ENCODE results near the gene ZNF76. TPM values are rescaled to one million over a fixed set of nuclear protein-coding genes. Genes with fewer than 3 reads are reported as not detected.

Gene ZNF76
- total RNA-seq, 2 experiments from 2014 or later: 31.0 to 59.5 TPM

- CTCF ChIA-PET (ENCODE audit: unreplicated experiment): no interaction called here
- Histone ChIP-seq H2AFZ (ENCODE audit: low read length) (no peak overlapping the region), H3K36me3 (ENCODE audit: insufficient read depth, low read length) (no peaks in the 10 kb centered on the region), H3K79me2 (ENCODE audit: insufficient read depth, low read depth, low read length) (no peaks in the 10 kb centered on the region), H3K9me3 (ENCODE audit: low read length) (no peaks in the 10 kb centered on the region), H3K27ac (ENCODE audit: low read depth, low read length, poor library complexity, severe bottlenecking) (no peak overlapping the region), H4K20me1 (ENCODE audit: insufficient read depth, low read length) (no peaks in the 10 kb centered on the region; the same call in 1 of the 2 replicates), H3K4me1 (ENCODE audit: insufficient read depth, low read length, poor library complexity, severe bottlenecking) (no peaks in the 10 kb centered on the region), H3K4me2 (ENCODE audit: low read length) (no peak overlapping the region), H3K9me2 (ENCODE audit: insufficient read depth, low read length) (no peaks in the 10 kb centered on the region), H3K4me3 (ENCODE audit: low read depth, low read length, poor library complexity, severe bottlenecking) (no peak overlapping the region)
- intact Hi-C loops (cut with micrococcal nuclease; ENCODE audit: unreplicated experiment): no loop called here
- BruUV-seq (replicated peaks): no TSS peak
- POLR2A ChIA-PET: no interaction called here
- TF ChIP-seq CTCF (conservative IDR thresholded peaks at IDR 0.05; ENCODE audit: low read length) (no peak), EZH2phosphoT487 (IDR thresholded peaks at IDR 0.05; ENCODE audit: borderline replicate concordance, low read depth, low read length) (no peak)
- DNase-seq (ENCODE audit: low spot score): no peak
Observed at GRCh38 chr6:35216851-35217811, 42.4 kb upstream of the ZNF76 start.

- no peak overlapping the region for H3K27ac ChIP-seq (ENCODE audit: low read depth, low read length, poor library complexity, severe bottlenecking)
- no peak overlapping the region for H3K4me3 ChIP-seq (ENCODE audit: low read depth, low read length, poor library complexity, severe bottlenecking)
- CTCF ChIA-PET (ENCODE audit: unreplicated experiment): no interaction called here
- H3K9me2 ChIP-seq (ENCODE audit: insufficient read depth, low read length): no peaks in the 10 kb centered on the region
- no peak overlapping the region for H2AFZ ChIP-seq (ENCODE audit: low read length)
- no TSS peak for BruUV-seq (replicated peaks)
- TF ChIP-seq EZH2phosphoT487 (IDR thresholded peaks at IDR 0.05; ENCODE audit: borderline replicate concordance, low read depth, low read length) (no peak), CTCF (conservative IDR thresholded peaks at IDR 0.05; ENCODE audit: low read length) (no peak)
- no peak for DNase-seq (ENCODE audit: low spot score)
- no peak overlapping the region for H3K4me2 ChIP-seq (ENCODE audit: low read length)
- POLR2A ChIA-PET: interaction anchor here (0.5 to 0.7 kb wide), 2 partner anchors 31 to 33 kb away, joined by 3 to 5 read pairs; no protein-coding TSS in a partner anchor
- no peaks in the 10 kb centered on the region for H3K79me2 ChIP-seq (ENCODE audit: insufficient read depth, low read depth, low read length)
- H3K9me3 ChIP-seq (ENCODE audit: low read length): no peaks in the 10 kb centered on the region
- H3K4me1 ChIP-seq (ENCODE audit: insufficient read depth, low read length, poor library complexity, severe bottlenecking): no peaks in the 10 kb centered on the region
- no peaks in the 10 kb centered on the region for H3K36me3 ChIP-seq (ENCODE audit: insufficient read depth, low read length)
- intact Hi-C loops (cut with micrococcal nuclease; ENCODE audit: unreplicated experiment): no loop called here
- H4K20me1 ChIP-seq (ENCODE audit: insufficient read depth, low read length): no peaks in the 10 kb centered on the region; the same call in 1 of the 2 replicates
Observed at GRCh38 chr6:35218021-35218420, 41.5 kb upstream of the ZNF76 start.

- no peaks in the 10 kb centered on the region; the same call in 1 of the 2 replicates for H4K20me1 ChIP-seq (ENCODE audit: insufficient read depth, low read length)
- no TSS peak for BruUV-seq (replicated peaks)
- TF ChIP-seq EZH2phosphoT487 (IDR thresholded peaks at IDR 0.05; ENCODE audit: borderline replicate concordance, low read depth, low read length) (no peak), CTCF (conservative IDR thresholded peaks at IDR 0.05; ENCODE audit: low read length) (no peak)
Observed at GRCh38 chr6:35218456-35218855, 41.1 kb upstream of the ZNF76 start.

More at GRCh38 chr6:35218456-35218855, 41.1 kb upstream of the ZNF76 start:
- Histone ChIP-seq H3K9me2 (ENCODE audit: insufficient read depth, low read length) (no peaks in the 10 kb centered on the region), H3K4me3 (ENCODE audit: low read depth, low read length, poor library complexity, severe bottlenecking) (no peak overlapping the region), H3K79me2 (ENCODE audit: insufficient read depth, low read depth, low read length) (no peaks in the 10 kb centered on the region), H3K4me2 (ENCODE audit: low read length) (no peak overlapping the region), H3K9me3 (ENCODE audit: low read length) (no peaks in the 10 kb centered on the region), H2AFZ (ENCODE audit: low read length) (no peak overlapping the region), H3K4me1 (ENCODE audit: insufficient read depth, low read length, poor library complexity, severe bottlenecking) (no peaks in the 10 kb centered on the region), H3K27ac (ENCODE audit: low read depth, low read length, poor library complexity, severe bottlenecking) (no peak overlapping the region), H3K36me3 (ENCODE audit: insufficient read depth, low read length) (no peaks in the 10 kb centered on the region)
- DNase-seq (ENCODE audit: low spot score): no peak
- ChIA-PET POLR2A (interaction anchor here (0.5 to 0.7 kb wide), 2 partner anchors 31 to 33 kb away, joined by 3 to 5 read pairs; no protein-coding TSS in a partner anchor), CTCF (ENCODE audit: unreplicated experiment) (no interaction called here)
- intact Hi-C loops (cut with micrococcal nuclease; ENCODE audit: unreplicated experiment): no loop called here

Data from OCI-LY7 (cell line).